HG03175 (cell line): ENCODE data around the gene RBL2.

Source experiments
- ATAC-seq: cut with Tn5 transposase; IDR thresholded peaks from one replicate; pipeline ENCODE4 v1.9.1; 2021; ENCODE audit warnings: mild to moderate bottlenecking, moderate library complexity; ENCODE audit not compliant: unreplicated experiment

RBL2 gene

GRCh38 chr16:53446090-53446489, 11.8 kb downstream of the RBL2 start:
- no peak for ATAC-seq

- no peak for ATAC-seq
Observed at GRCh38 chr16:53449816-53450517, 15.7 kb downstream of the RBL2 start.

- no peak for ATAC-seq
Observed at GRCh38 chr16:53453928-53454327, 19.7 kb downstream of the RBL2 start.

- no peak for ATAC-seq
Observed at GRCh38 chr16:53456625-53457024, 22.4 kb downstream of the RBL2 start.

- peak; percentile 100 for ATAC-seq
Observed at GRCh38 chr16:53457670-53458069, 23.4 kb downstream of the RBL2 start.

GRCh38 chr16:53458635-53459034, 24.4 kb downstream of the RBL2 start:
- ATAC-seq: no peak

GRCh38 chr16:53465606-53466280, 31.5 kb downstream of the RBL2 start:
- ATAC-seq: no peak

- no peak for ATAC-seq
Observed at GRCh38 chr16:53476867-53477266, 42.6 kb downstream of the RBL2 start.

GRCh38 chr16:53478965-53479364, 44.7 kb downstream of the RBL2 start:
- ATAC-seq: no peak

GRCh38 chr16:53480394-53480793, 46.1 kb downstream of the RBL2 start:
- ATAC-seq: no peak

- no peak for ATAC-seq
Observed at GRCh38 chr16:53482123-53482522, 47.9 kb downstream of the RBL2 start.

- no peak for ATAC-seq
Observed at GRCh38 chr16:53484542-53484941, 50.3 kb downstream of the RBL2 start.

GRCh38 chr16:53486230-53486629, 52.0 kb downstream of the RBL2 start:
- no peak for ATAC-seq

- no peak for ATAC-seq
Observed at GRCh38 chr16:53489755-53490154, 55.5 kb downstream of the RBL2 start.

- ATAC-seq: no peak
Observed at GRCh38 chr16:53492503-53492902, 58.2 kb downstream of the RBL2 start.

GRCh38 chr16:53494636-53495035, 60.4 kb downstream of the RBL2 start:
- ATAC-seq: no peak

GRCh38 chr16:53495325-53495724, 61.1 kb downstream of the RBL2 start:
- ATAC-seq: no peak

GRCh38 chr16:53498984-53499383, 64.7 kb downstream of the RBL2 start:
- ATAC-seq: no peak

GRCh38 chr16:53501216-53501859, 67.1 kb downstream of the RBL2 start:
- no peak for ATAC-seq

GRCh38 chr16:53502331-53503269, 68.3 kb downstream of the RBL2 start, which contains the start of gene AKTIP:
AKTIP (minus strand) TSS chr16:53503209; CDS start chr16:53500259, 2,950 bp downstream.
- peak; percentile 33 for ATAC-seq
